Stimulated activated CD8-positive, alpha-beta memory T cell treated with anti-CD3 and anti-CD28 coated beads, Interleukin-12 subunit alpha, Interleukin-12 subunit beta, amount 100 ng/mL, for 24 hours (primary cell): ENCODE results near the gene OR3A1.
"Not testable (repeated sequence)": the region's sequence is repeated elsewhere in the genome, so short reads cannot be mapped to it uniquely, and the experiment has no call there.

ENCODE experiments used
- DNase-seq: peaks from one replicate; pipeline ENCODE4 v3.0.0-alpha.2; 2020; ENCODE audit errors: extremely low read depth

OR3A1 gene, protein sequence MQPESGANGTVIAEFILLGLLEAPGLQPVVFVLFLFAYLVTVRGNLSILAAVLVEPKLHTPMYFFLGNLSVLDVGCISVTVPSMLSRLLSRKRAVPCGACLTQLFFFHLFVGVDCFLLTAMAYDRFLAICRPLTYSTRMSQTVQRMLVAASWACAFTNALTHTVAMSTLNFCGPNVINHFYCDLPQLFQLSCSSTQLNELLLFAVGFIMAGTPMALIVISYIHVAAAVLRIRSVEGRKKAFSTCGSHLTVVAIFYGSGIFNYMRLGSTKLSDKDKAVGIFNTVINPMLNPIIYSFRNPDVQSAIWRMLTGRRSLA

DNA sequence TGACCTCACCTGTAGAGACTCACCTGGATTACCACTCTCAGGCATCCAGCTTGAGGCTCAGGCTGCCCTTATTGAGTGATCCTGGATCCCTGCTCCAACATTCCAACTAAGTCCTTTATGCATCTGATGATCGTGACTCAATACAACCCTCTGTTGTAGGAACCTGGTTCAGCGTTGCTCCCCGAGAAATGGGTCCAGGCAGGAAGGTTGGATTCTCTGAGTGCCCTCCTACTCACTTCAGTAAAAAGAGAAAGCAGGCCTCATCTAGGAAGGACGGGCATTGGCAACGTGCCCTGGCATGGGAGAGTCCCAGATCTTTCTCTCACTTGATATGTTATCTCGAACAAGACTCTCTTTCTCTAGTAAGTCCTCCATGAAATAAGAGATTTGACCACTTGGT, at the start of gene OR3A1:
TSS of gene OR3A1 (minus strand) at position 101 of the 400 bp plus-strand sequence. CDS start 5,778 bp downstream, outside the sequence.
- no peak for DNase-seq

- not testable (repeated sequence) for DNase-seq
These were observed 44.6 kb upstream of the OR3A1 start for GRCh38 chr17:3342782-3343181.

GRCh38 chr17:3335876-3336275, 37.7 kb upstream of the OR3A1 start:
- DNase-seq: no peak

DNA sequence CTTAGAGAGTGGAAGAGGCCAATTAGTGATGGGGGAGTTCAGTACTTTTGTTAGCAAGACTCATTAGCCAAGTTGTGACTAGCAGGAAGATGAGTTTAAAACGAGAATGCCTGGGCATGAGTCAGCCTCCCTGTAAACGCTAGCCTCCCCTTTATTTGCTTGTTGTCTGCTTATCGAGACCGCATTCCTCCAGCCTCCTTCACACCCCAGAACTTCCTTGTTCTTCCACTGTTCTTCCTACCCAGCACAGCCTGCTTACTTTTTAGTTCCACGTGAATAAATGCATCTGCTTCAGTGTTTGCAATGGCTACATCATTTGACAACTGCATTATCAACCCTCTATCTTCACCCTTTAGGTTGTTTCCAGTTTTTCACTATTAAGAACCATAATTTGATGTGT, 20.2 kb upstream of the OR3A1 start:
- no peak for DNase-seq

GRCh38 chr17:3316836-3317235, 18.7 kb upstream of the OR3A1 start:
- DNase-seq: no peak

GRCh38 chr17:3308603-3309002, 10.4 kb upstream of the OR3A1 start:
- no peak for DNase-seq

DNA sequence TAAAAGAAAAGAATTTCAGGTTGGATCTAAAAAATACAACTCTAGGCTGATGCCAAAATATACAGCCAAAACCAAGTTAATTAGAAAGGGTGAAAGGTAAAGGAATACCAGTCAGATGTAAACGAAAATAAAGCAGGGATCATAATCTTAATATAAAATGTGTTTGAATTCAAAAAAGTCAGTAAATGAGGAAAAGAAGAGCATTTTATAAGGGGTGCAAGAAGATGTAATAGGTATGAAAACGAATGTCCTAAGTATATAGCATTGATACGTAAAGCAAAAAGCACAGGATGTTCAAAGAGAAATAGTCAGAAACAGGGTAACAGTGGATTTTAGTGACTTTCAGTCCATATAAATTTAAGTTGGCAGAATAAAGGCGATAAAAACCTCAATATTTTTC, 2.5 kb downstream of the OR3A1 start:
- DNase-seq: no peak

GRCh38 chr17:3293548-3293947, 4.6 kb downstream of the OR3A1 start:
- not testable (repeated sequence) for DNase-seq

- no peak for DNase-seq
These were observed 15.3 kb downstream of the OR3A1 start for GRCh38 chr17:3282901-3283300.

DNA sequence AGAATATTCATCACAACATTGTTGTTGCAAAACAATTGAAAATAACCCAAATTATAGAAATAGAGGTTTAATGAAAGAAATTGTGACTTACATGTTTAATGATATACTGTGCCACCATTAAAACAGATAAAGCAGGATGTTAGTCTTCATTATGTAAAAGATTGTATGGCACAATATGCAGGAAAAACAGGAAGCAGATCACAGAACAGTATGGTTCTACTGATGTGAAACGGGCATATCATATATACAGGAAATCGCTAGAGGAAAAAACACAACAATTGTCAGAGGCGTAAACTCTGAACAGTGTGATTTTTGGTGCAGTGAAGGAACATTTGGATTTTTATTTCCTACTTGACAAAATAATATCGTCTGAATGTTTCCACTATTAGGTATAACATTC, 22.0 kb downstream of the OR3A1 start:
- DNase-seq: no peak

DNA sequence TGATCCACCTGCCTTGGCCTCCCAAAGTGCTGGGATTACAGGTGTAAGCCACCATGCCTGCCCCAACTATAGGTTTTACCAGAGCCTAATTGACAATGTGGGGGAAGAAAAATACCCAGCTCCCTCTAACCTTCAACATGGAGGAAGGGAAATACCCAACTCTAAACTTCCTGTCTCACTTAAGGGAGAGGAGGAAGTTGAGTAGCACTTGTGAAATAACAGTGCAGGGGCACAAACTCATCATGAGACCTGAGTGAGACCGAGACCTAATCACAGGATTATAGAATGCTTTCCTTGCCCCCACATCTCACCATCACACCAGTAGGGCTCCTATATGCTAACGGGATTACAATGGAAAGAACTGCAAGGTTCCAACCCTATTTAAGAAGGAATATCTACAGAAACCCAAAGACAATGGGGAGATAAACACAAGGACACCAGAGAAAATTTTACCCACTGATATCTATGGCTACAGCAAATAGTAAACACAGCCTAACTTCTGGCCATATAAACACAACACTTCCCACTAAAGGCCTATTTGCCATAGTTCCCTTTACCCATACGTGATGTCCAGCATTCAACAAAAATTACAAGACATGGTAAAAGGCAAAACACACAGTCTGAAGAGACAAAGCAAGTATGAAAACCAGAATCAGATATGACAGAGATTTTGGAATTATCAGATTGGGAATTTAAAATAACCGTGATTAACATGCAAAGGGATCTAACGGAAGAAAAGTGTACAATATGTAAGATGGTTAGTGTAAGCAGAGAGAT, 26.9 kb downstream of the OR3A1 start:
- no peak for DNase-seq

DNA sequence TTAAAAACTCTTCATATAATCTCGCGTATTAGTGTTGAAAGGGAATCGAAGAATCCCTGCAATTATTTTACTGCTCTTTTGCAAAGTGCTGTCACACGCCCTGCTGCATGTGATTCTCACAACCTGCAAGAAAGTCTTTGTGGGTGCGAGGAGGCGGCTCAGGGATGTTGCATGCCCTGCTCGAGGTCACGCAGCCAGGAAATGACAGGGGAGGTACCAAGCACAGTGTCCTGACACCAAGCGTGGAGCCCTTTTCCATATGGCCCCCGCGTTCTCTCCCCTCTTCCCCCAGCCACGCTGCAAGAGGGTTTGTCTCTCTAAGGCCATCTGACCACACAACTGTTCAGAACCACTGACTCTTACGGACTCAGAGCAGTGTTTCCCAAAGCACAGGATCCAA, 37.6 kb downstream of the OR3A1 start:
- DNase-seq: no peak

- DNase-seq: no peak
These were observed 38.0 kb downstream of the OR3A1 start for GRCh38 chr17:3260163-3260562.

DNA sequence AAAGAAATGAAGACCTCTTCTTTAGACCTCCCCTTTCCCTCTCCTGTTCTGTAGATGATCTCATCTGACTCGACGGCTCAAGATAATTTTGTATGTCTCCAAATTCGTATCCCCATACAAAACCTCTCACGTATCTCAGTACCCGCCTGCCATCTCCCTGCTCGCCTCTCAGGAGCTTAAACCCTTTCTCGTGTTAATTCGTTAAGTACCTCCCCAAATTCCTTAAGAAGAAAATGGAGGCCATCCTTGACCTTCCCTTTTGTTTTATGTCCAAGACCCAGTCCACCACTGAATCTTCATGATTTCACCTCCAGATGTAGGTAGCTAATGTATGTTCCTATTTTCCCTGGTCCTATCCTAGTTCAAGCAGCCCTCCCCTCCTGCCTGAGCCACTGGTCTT, 41.6 kb downstream of the OR3A1 start:
- DNase-seq: no peak

GRCh38 chr17:3249013-3249412, 49.1 kb downstream of the OR3A1 start:
- DNase-seq: not testable (repeated sequence)

GRCh38 chr17:3244841-3245240, 53.3 kb downstream of the OR3A1 start:
- DNase-seq: not testable (repeated sequence)

DNA sequence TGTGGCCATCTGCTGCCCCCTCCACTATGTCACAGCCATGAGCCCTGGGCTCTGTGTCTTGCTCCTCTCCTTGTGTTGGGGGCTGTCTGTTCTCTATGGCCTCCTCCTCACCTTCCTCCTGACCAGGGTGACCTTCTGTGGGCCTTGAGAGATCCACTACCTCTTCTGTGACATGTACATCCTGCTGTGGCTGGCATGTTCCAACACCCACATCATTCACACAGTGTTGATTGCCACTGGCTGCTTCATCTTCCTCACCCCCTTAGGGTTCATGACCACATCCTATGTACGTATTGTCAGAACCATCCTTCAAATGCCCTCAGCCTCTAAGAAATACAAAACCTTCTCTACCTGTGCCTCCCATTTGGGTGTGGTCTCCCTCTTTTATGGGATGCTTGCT, 57.1 kb downstream of the OR3A1 start:
- not testable (repeated sequence) for DNase-seq
